GM19328 (cell line): ENCODE measurements around the gene SUPT6H.
"Not testable (repeated sequence)": the region's sequence is repeated elsewhere in the genome, so short reads cannot be mapped to it uniquely, and the experiment has no call there.

Source experiments
- ATAC-seq: cut with Tn5 transposase; IDR thresholded peaks from one replicate; pipeline ENCODE4 v1.9.1; 2021; ENCODE audit warnings: mild to moderate bottlenecking, moderate library complexity; ENCODE audit not compliant: unreplicated experiment

Gene SUPT6H

DNA sequence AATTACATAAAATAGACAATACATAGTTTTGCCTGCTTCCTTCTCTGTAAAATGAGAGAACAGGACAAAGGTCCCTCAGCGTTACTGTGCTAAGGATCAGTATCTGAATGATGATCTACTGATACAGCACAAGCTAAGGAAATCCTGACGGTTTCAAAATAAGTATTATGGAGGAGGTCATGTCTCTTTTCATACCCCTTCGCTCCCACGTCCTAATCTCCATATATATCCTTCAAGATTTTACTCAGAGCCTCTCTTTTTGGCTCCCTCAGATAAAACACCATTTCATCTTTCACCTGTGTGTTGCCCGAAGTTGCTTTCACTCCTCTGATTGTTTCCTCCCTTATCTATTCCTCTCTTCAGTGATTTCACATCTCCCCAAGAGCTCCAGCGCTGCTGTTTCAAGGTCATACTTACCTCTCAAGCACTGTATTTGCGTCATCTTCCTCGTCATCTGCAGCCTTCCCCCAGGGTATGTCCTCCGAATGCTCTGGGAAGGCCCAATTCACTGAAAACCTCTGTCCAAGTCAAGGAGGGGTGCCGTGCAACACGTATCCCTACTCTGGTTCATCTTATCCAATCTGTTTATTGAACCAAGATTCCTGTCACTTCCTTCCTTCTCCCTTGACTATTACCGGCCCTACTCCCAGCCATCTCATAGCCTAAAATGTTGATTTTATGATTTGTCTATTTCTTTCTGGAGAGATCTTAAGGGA is 15.8 kb upstream of the SUPT6H start:
- no peak for ATAC-seq

DNA sequence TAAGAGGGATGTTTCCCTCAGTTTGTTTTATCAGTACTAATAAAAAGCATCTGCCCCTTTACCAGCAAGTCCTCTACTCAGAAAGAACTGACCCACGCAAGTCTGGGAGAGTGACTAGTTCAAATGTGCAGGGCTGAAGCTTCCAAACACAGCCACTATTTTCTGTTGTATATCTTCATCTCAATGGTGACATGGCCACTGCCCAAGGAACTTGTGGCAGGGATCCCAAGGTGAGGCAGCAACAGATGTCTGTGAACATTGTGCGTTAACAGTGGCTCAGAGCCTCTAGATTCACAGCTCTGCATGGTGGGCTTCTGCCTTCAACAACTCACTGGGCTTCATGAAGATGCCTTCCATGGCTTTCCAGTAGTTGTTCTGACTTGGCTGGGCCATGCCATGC is 13.3 kb upstream of the SUPT6H start:
- ATAC-seq, result no peak

DNA sequence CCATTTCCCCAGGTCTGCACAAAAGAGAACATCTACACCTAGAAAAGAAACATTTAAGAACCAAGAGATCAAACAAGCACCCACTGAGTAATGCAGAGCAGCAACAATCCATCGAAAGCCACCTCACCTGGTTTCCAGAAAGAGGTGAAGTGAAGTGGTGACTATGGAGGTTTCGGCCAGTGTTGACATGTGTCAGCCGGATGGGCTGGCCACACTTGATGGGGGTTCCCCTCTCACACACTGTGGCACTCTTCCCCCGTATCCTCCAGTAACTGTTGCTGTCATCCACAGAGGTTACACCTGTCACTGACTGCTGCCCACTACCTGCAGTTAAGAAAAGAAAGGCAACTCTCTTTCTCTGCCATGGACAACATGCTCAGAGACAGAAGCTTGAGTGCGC is 6.8 kb upstream of the SUPT6H start:
- no peak for ATAC-seq

DNA sequence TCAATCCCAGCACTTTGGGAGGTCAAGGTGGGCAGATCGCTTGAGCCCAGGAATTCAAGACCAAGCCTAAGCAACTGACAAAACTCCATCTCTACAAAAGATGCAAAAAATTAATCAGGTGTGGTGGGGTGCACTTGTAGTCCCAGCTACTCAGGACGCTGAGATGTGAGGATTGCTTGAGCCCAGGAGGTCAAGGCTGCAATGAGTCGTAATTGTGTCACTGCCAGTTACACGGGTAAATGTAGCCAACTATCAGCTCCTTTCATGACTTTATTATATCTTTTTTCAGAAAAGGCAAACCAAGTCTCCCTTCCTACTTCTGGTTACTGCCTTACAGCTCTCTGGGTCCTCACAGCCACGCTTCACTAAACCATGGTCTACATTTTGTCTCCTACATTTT is 4.2 kb upstream of the SUPT6H start:
- ATAC-seq, result no peak

DNA sequence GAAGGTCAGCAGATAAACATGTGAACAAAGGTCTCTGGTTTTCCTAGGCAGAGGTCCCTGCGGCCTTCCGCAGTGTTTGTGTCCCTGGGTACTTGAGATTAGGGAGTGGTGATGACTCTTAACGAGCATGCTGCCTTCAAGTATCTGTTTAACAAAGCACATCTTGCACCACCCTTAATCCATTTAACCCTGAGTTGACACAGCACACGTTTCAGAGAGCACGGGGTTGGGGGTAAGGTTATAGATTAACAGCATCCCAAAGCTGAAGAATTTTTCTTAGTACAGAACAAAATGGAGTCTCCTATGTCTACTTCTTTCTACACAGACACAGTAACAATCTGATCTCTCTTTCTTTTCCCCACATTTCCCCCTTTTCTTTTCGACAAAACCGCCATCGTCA is 3.7 kb upstream of the SUPT6H start:
- not testable (repeated sequence) for ATAC-seq

DNA sequence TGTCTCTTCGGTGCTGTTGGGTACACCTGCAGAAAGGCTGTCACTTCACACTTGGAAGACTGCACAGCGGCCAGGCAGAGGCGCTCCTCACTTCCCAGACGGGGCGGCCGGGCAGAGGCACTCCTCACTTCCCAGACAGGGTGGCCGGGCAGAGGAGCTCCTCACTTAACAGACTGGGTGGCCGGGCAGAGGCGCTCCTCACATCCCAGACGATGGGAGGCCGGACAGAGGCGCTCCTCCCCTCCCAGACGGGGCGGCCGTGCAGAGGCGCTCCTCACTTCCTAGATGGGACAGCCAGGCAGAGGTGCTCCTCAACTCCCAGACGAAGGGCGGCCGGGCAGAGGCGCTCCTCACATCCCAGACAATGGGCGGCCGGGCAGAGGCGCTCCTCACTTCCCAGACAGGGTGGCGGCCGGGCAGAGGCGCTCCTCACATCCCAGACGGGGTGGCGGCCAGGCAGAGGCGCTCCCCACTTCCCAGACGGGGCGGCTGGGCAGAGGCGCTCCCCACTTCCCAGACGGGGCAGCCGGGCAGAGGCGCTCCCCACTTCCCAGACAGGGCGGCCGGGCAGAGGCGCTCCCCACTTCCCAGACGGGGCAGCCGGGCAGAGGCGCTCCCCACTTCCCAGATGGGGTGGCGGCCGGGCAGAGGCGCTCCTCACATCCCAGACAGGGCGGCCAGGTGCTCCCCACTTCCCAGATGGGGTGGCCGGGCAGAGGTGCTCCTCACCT is 3.1 kb upstream of the SUPT6H start:
- ATAC-seq, result not testable (repeated sequence)

DNA sequence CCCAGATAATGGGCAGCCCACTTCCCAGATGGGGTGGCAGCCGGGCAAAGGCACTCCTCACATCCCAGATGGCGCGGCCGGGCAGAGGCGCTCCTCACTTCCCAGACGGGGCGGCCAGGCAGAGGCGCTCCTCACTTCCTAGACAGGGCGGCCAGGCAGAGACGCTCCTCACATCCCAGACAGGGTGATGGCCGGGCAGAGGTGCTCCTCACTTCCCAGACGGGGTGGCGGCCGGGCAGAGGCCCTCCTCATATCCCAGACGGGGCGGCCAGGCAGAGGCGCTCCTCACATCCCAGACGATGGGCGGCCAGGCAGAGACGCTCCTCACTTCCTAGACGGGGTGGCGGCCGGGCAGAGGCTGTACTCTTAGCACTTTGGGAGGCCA is 2.5 kb upstream of the SUPT6H start:
- not testable (repeated sequence) for ATAC-seq

DNA sequence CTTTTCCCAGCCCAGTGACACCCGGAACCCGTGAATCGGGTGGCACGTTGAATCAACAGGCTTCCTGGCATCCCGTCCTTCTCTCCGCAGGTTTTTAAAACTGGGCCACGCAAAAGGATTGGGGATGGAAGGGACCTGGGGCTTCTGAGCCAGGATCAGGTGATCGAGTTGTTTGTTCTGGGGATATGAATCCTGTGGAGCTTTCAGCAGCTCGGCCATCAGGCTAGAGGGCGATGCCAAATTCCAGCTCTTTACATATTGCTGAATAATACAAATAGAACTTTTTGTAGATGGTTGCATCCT is 473 bp downstream of the SUPT6H start:
- no peak for ATAC-seq

DNA sequence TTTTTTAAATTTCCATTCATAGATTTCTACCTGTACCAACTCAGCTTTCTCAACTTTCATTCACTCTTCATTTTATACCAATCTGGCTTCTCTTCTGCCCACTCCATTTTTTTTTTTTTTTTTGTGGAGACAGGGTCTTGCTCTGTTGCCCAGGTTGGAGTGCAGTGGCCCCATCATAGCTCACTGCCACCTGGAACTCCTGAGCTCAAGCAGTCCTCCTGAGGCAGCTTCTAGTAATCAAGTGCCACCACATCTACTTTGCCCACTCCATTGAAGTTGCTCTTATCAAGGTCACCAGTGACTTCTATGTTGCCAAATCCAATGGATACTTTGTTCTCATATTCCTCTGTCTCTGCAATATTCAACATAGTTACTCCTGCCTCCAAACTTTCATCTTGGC is 1.7 kb downstream of the SUPT6H start:
- ATAC-seq, result no peak

DNA sequence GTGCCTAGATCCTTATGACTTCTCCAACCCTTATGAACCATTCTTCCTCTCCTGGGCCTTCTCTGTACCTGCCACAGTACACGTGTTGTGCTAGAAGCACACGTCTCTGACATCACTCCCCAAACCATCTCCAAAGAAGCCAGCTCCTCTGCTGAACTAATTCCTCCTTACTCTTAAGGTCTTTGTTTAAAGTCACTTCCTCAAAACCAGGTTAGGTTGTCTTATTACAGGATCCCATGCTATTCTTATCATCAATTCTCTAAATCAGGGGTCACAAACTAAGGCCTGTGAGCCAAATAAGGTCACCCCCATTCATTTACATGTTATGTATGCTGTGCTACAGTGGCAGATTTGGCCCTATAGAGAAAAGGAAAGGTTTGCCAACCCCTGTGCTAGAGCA is 4.0 kb downstream of the SUPT6H start:
- ATAC-seq, result no peak

DNA sequence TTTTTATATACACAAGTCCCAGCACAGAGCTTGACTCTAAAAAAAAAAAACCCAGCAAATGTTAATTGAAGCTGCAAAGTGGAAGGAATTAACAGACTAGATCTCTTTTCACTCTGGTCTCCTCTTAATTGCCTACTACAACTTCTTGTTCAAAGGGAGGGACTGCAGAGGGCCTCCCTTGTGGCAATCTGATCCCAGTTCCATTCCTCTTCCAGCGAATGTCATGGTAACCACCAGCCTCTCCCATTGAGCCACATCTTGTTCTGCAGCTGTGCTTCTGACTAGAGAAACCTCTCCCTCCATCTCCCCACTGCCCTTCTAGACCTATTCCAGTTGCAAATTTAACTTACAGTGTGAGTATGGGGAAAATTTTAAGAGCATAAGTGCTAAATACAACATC is 5.9 kb downstream of the SUPT6H start:
- ATAC-seq, result no peak

DNA sequence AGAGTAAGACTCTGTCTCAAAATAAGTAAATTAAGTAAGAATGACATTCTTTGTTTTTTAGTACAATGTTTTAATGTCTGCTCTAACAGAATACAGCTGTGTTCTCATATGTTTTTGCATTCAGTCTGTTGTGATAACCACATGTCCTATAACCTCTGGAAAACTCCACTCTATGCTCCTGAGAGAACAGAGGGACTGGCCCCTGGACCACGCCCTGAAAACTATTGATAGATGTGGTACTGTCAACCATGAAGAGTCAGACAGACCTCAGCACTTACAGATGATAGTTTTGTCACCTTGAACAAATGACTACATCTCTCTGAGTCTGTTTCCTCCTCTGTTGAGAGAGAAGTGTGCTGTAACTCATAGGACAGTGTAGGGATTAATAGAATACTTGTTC is 7.9 kb downstream of the SUPT6H start:
- no peak for ATAC-seq

DNA sequence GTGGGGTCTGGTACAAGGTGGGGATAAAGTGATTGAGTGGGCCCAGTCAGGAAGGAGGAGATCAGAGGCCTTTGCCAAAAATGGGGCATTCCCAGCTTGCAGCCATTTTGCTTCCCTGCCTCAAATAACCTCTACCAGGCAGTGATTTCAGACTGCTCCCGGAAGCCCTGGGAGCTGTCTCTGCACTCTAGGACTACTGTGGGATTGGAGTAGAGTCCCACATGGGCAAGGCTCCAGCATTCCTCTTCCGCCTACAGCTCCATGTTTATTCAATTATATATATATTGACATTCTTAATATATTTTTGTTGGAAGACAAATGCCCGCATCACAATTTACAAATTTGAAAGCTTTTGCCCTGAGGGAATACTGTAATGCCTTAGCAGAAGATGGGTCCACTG is 13.5 kb downstream of the SUPT6H start:
- no peak for ATAC-seq

DNA sequence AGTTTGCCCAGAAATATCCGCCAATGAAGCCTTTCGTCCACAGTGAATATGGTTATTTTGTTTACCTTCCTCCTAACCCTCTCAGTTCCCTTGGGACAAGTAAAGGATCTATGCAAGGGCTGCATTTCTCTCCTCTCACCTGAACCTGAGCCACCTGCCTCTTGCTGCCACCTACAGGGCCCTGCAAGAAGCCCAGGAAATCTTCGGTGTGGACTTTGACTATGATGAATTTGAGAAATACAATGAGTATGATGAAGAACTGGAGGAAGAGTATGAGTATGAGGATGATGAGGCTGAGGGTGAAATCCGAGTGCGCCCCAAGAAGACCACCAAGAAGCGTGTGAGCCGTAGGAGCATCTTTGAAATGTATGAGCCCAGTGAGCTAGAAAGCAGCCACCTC is 14.0 kb downstream of the SUPT6H start:
- no peak for ATAC-seq

DNA sequence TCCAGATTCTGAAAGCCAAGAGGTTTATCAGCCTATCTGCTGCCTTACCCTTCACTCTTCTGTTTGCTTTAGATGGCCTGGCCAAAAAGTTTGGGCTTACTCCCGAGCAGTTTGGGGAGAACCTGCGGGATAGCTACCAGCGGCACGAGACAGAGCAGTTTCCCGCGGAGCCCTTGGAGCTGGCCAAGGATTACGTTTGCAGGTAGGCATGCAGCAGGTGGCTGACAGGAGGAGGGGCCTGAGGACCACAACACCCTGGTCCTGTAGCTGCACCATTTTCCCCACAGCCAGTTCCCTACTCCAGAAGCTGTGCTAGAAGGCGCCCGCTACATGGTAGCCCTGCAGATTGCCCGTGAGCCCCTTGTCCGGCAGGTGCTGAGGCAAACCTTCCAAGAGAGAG is 20.6 kb downstream of the SUPT6H start:
- ATAC-seq, result no peak

DNA sequence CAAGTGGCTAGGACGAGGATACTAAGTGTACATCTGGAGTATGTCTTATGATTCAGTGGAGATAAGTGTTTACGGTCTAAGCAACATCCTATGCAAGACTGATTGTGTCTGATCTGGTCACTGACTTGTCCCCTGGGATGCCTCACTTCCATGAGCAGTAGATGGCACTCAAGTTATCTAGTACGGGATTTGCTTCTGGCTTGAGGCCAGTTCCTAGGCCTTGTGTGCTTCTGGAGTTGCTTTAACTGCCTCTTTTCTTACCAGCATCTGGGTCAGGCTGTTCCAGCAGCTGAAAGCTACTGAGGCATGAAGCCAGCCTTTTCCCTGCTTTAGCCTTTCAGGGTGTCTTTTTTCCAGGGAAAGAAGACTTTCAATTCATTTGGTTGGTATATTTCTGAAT is 23.0 kb downstream of the SUPT6H start:
- no peak for ATAC-seq

DNA sequence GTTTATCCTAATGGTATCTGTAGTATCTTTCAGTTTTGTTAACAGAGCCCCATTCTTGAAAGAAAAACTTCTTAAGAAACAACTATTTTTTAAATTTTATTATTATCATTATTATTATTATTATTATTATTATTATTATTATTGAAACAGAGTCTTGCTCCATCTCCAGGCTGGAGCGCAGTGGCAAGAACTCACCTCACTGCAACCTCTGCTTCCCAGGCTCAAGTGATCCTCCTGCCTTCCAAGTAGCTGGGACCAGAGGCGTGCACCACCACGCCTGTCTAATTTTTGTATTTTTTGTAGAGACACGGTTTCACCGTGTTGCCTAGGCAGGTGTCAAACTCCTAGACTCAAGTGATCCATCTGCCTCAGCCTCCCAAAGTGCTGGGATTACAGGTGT is 23.4 kb downstream of the SUPT6H start:
- ATAC-seq, result no peak

DNA sequence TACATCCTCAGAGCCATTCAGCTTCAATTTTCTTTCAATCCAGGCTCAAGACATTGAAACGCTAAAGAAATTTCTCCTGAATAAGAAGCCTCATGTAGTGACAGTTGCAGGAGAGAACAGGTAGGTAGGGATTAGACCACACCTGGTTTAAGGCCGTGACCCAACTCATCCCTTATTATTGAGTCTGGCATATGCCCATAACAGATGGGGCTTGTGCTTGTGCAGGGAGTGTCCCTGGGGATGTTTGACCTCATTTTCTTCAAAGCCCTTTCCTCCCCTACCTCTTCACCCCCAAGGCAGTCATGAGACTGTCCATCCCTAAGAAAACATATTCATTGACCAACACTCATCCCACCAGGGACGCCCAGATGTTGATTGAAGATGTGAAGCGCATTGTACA is 24.3 kb downstream of the SUPT6H start:
- ATAC-seq, result no peak

DNA sequence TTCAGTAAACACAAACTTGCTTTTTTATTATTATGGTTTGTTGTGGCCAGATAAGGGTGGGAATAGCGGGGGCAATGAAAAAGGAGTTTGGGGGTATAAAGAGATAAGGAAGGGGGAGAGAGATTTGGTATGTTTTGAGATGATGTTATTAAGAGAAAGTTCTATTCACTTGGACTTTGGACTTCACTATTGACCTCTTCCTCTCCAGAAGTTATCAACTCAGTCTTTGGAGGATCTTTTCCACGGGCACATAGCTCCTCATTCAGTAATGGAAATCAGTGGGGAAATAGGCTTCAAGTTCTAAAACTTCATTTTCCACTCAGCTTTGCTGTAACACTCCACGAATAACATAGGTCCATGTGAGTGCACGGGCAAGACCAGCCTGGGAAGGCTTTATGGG is 26.5 kb downstream of the SUPT6H start:
- ATAC-seq, result no peak

DNA sequence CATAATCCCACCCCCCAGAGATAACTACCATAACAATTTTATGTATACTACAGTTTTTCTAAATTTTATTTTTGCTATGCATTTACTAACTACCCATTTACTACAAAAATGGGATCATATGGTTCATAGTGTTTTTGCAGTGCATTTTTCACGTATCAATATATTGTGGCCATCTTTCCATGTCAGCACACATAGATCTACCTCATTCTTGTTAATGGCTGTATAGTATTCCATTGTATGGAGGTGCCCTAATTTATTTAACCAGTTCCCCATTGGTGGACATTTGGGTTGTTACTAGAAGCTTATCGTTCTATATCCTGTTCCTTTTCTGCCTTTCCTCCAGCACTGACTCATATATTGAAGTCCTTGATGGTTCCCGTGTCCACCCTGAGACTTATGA is 27.0 kb downstream of the SUPT6H start:
- ATAC-seq, result no peak

DNA sequence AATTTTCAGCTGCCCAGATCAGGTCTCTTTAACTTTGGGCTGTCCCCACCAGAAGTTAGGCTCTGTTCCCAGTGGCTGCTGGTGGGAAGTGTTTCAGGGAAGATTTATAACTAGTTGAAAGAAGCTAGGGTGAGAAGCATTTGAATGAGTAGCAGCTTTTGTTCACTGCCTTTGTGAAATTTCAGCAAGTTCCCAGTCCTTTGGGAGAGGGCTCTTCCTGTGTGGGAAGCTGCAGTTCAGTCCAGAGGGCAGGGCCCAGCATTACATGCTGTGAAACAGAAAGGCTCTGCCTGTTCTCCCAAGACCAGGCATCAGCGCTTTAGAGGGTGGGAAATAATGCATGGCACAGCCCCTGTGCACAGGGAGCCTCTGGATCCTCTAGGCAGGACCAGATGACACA is 31.9 kb downstream of the SUPT6H start:
- ATAC-seq, result no peak

DNA sequence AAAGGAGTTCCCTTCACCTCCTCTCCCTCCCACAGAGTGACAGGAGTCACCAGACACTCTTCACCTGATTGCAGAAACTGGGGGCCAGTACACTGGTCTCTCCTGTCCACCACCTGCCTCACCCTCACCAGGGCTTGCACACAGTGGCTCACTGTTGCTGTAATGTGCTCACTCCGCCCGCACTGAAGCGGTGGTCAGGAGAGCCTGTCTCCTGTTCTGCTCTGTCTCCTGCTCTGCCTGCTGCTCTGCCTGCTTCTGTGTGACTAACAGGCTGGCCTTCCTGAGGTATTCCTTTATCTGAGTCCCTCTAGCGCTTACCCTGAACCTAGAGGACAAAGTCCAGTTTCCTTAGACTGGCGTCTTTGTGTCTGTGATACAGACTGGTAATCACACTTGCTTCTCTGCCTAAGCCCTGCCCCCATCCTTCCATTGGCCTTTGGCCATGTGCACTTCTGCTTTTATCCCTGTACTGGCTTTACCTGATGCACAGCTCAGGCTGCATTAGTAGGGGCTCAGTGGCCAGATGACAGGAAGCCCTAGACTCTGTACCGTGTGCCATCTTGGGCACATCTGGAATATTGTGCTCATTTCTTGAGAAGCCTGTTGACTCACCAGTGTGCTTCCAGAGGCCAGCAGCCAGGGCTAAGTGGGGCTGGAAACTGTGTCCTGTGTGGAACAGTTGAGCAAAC is 36.4 kb downstream of the SUPT6H start:
- no peak for ATAC-seq
